Heart left ventricle (tissue), 16 donors: Measurements from ENCODE around the gene FAM240B. TPM values are rescaled to one million over a fixed set of nuclear protein-coding genes. Genes with fewer than 3 reads are reported as not detected.

Experiments
- ATAC-seq, 4 donors: fragments of 200-7000 bp; cut with Tn5 transposase; one replicate each; pipeline ENCODE4 v1.9.1; 2020 to 2022; ENCODE audit warnings: moderate library complexity in 4 of 4, mild to moderate bottlenecking in 3 of 4, moderate number of reproducible peaks in 1 of 4
- DNase-seq, 5 donors: peaks; one replicate each; pipeline ENCODE4 v3.0.0-alpha.2; 2020
- H3K27ac ChIP-seq, 12 donors: fragments of 200-600 bp; sonication (generic) in 4 of 12; one replicate each; pipeline versions ENCODE4 v1.5.0 to v1.8.0; 2016 to 2022; ENCODE audit warnings: mild to moderate bottlenecking in 2 of 12
- H3K27me3 ChIP-seq, 9 donors: fragments of 200-600 bp; sonication (generic) in 2 of 9; one replicate each; pipeline versions ENCODE4 v1.5.1 to v1.8.0; 2016 to 2022; ENCODE audit warnings: mild to moderate bottlenecking in 3 of 9
- H3K36me3 ChIP-seq, 9 donors: fragments of 200-600 bp; sonication (generic) in 2 of 9; one replicate each; pipeline versions ENCODE4 v1.5.0 to v1.8.0; 2018 to 2022; ENCODE audit warnings: mild to moderate bottlenecking in 2 of 9
- H3K4me1 ChIP-seq, 12 donors: fragments of 200-600 bp; sonication (generic) in 4 of 12; one replicate each; pipeline versions ENCODE4 v1.5.0 to v1.8.0; 2016 to 2022; ENCODE audit warnings: mild to moderate bottlenecking in 3 of 12
- H3K4me3 ChIP-seq, 12 donors: fragments of 200-600 bp; sonication (generic) in 4 of 12; one replicate each; pipeline versions ENCODE4 v1.5.0 to v1.8.0; 2017 to 2022; ENCODE audit warnings: mild to moderate bottlenecking in 9 of 12, moderate library complexity in 4 of 12
- H3K9me3 ChIP-seq, 12 donors: fragments of 200-600 bp; sonication (generic) in 4 of 12; one replicate each; pipeline versions ENCODE4 v1.5.0 to v1.8.0; 2016 to 2022; ENCODE audit warnings: mild to moderate bottlenecking in 1 of 12
- POLR2A ChIP-seq, 2 donors: fragments of 450-650 bp; IDR thresholded peaks; one replicate each; pipeline ENCODE4 v1.6.1; 2017; ENCODE audit warnings: antibody characterized with exemption in 2 of 2, mild to moderate bottlenecking in 2 of 2, moderate library complexity in 2 of 2
- WGBS, 4 donors: extraction: QIAGEN DNeasy Blood & Tissue Kit in 2 of 4; methylation state at CpG; one replicate each; pipeline versions ENCODE4 v1.1.5 to v1.1.7; 2013 to 2018; 5-methylcytosine and 5-hydroxymethylcytosine counted together
- intact Hi-C, 10 donors: fragments of 100-400 bp; cut with DNase I; formaldehyde crosslinking; loops; one replicate each; pipeline versions ENCODE4 v1.11.1 to v1.14.2; 2022
- polyA plus RNA-seq, 2 donors: library from polyadenylated mRNA; stranded (reverse); fragments of 200-250 nt; gene quantifications; one replicate each; pipeline ENCODE4 v1.2.3, GENCODE V29; 2013
- total RNA-seq, 9 donors: library from RNA; depleted of rRNA in 2 of 9; stranded (reverse); fragments of >200 nt in 2 of 9; fragmentation: NEBNext Ultra II Directional in 3 of 9; extraction: Animal tissue kit (Norgen Biotek cat#: 25700) in 3 of 9; gene quantifications; one replicate each; pipeline versions ENCODE4 v1.1.0 to v1.2.4, GENCODE V29; 2016 to 2023
- TF ChIP-seq, protein P1 (sequence below), 12 donors: fragments of 200-600 bp; sonication (generic) in 4 of 12; IDR thresholded peaks; one replicate each; pipeline versions ENCODE4 v1.5.0 to v1.8.0; 2018 to 2022; ENCODE audit warnings: antibody characterized with exemption in 12 of 12, mild to moderate bottlenecking in 5 of 12
- donor health status: ischemic (EF 13 %, LVEDD 7.1; RV severe dilation, severe dysfunction).
- donor health status: healthy with polysubstance abuse.
- donor health status: DM: no; HTN: yes; CAD: no.
- donor health status: DM: no; HTN: no; CAD: no.
- donor health status: ischemic (EF 25% LVEDD 6.9; RV normal size, moderate dysfunction).
- donor health status: ischemic (EF 25% LVEDD 5.7; RV mildly dilated, moderate dysfunction).
- donor health status: healthy.
- donor health status: DM: yes; HTN: yes; CAD: no.
- donor health status: ischemic (EF 35%, LVEDD 5.7; RV mildly dilated, moderate dysfunction).
- donor health status: nonischemic (EF 11% LVEDD 7.7; RV severe dilation, severe dysfunction).
- donor health status: DM: yes; HTN: yes; CAD: no.
- donor health status: PGD.
- donor health status: ischemic (EF 29% LVEDD 5.4; RV normal size, mild dysfunction).
- donor health status: nonischemic (EF 23%, LVEDD 6.1; RV moderate dilation, normal function).

FAM240B gene
- total and polyA plus RNA-seq, 11 donors, result not detected

DNA sequence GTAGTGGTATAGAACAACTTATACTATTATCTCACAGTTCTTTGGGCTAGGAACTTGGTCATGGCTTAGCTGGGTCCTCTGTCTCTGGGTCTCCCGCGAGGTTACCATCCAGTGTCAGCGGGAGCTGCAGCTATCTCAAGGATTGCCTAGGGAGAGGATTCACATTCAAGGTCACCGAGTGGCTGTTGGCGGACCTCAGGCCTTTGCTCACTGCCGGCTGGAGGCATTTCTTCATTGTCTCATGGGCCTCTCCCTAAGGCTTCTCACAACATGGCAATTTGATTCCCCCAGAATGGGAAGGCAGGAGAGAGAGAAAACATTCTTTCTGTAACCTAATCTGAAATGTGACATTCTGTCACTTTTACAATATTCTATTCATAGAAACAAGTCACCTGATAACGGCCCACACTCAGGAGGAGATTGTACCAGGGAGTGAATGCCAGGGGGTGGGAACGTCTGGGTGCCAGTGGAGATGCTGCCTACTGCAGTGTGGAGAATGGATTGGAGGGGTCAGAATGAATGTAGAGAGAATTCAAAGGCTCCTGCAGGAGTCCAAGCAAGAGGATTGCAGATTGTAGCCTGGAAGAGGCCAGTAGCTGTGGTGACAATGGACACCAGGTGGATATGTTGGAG is 70.1 kb downstream of the FAM240B start:
- 49 to 64% (median 56%) methylated on average over 8 of the region's 8 CpGs for WGBS, 4 donors
- peak overlapping the region; percentile 8 to 94 (median 75) for H3K27ac ChIP-seq
- H3K27me3 ChIP-seq, result no peaks in the 10 kb centered on the region
- no peak for TF ChIP-seq POLR2A (IDR thresholded peaks at IDR 0.05)
- H3K4me1 ChIP-seq, result peaks cover 0 to 18% (median 0%) of the 10 kb centered on the region in 12 donors
- intact Hi-C loops, result loop anchor here in 5 of 10 donors (10.0 kb wide), 2 partner anchors 55 kb away; no protein-coding TSS in a partner anchor
- H3K9me3 ChIP-seq, result no peaks in the 10 kb centered on the region
- H3K36me3 ChIP-seq, result no peaks in the 10 kb centered on the region
- peak overlapping the region in 8 of 12 donors; percentile 0 to 48 (median 34) for H3K4me3 ChIP-seq
- ATAC-seq (peak; percentile 81 to 89 (median 83)), DNase-seq (peak in 4 of 5 donors; percentile 37 to 74 (median 52))

DNA sequence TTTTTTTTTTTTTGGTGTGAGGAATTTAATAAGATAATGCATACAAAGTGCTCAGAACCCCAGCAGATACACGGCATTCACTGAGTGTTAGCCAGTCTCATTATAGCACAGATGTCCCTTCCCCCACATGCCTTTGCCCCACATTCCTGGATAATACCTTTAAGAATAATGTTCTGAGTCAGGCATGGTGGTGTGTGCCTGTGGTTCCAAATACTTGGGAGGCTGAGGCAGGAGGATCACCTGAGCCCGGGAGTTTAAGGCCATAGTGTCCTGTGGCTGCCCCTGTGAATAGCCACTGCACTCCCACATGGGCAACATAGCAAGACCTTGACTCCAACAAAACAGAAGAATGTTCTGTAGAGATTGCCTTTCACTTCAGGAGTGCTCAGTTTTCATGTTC is 75.3 kb downstream of the FAM240B start:
- no peak overlapping the region for H3K4me3 ChIP-seq
- no peaks in the 10 kb centered on the region for H3K36me3 ChIP-seq
- no peak for ATAC-seq
- intact Hi-C loops, result loop anchor here in 1 of 10 donors (10.0 kb wide), 1 partner anchor 60 kb away; no protein-coding TSS in a partner anchor
- 10 to 43% (median 26%) methylated on average over 2 of the region's 2 CpGs for WGBS, 4 donors
- no peak for DNase-seq
- H3K27me3 ChIP-seq, result peaks cover 0 to 3% (median 0%) of the 10 kb centered on the region in 9 donors
- TF ChIP-seq, protein P1, sequence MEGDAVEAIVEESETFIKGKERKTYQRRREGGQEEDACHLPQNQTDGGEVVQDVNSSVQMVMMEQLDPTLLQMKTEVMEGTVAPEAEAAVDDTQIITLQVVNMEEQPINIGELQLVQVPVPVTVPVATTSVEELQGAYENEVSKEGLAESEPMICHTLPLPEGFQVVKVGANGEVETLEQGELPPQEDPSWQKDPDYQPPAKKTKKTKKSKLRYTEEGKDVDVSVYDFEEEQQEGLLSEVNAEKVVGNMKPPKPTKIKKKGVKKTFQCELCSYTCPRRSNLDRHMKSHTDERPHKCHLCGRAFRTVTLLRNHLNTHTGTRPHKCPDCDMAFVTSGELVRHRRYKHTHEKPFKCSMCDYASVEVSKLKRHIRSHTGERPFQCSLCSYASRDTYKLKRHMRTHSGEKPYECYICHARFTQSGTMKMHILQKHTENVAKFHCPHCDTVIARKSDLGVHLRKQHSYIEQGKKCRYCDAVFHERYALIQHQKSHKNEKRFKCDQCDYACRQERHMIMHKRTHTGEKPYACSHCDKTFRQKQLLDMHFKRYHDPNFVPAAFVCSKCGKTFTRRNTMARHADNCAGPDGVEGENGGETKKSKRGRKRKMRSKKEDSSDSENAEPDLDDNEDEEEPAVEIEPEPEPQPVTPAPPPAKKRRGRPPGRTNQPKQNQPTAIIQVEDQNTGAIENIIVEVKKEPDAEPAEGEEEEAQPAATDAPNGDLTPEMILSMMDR (IDR thresholded peaks at IDR 0.05), result no peak
- no peak for TF ChIP-seq POLR2A (IDR thresholded peaks at IDR 0.05)
- no peak overlapping the region for H3K27ac ChIP-seq
- peaks cover 0 to 5% (median 0%) of the 10 kb centered on the region in 12 donors for H3K4me1 ChIP-seq
- no peaks in the 10 kb centered on the region for H3K9me3 ChIP-seq

Other genes with a start within 250 kb of the FAM240B start
- gene ANKRD18A, start 99.5 kb downstream of the FAM240B start, total RNA-seq, result 1 to 10 TPM in 6 of 9 donors, under 1 TPM in 3; 0.20 to 6.8 (median 3.1) TPM
- gene ANKRD18A, start 99.5 kb downstream of the FAM240B start, polyA plus RNA-seq, result 1 to 10 TPM; 1.3 to 2.2 TPM